ENCODE results near the gene SLC17A9. TPM values are rescaled to one million over a fixed set of nuclear protein-coding genes. Genes with fewer than 3 reads are reported as not detected.
"Not testable (repeated sequence)": the region's sequence is repeated elsewhere in the genome, so short reads cannot be mapped to it uniquely, and the experiment has no call there.

SLC17A9 gene
- total RNA-seq, 2 donors from 2014 or later: 9.9 to 16.3 TPM

GRCh38 chr20:62951143-62951895 lies 1.2 kb upstream of the SLC17A9 start:
- DNase-seq (ENCODE audit: low spot score): no peak
- intact Hi-C loops (cut with DNase I): no loop called here

GRCh38 chr20:62951896-62952372 lies 575 bp upstream of the SLC17A9 start:
- intact Hi-C loops (cut with DNase I): no loop called here
- DNase-seq (ENCODE audit: low spot score): no peak

GRCh38 chr20:62952968-62953838 lies 694 bp downstream of the SLC17A9 start:
- intact Hi-C loops (cut with DNase I): no loop called here
- DNase-seq (ENCODE audit: low spot score): peak; percentile 80

- intact Hi-C loops (cut with DNase I): no loop called here
Observed at GRCh38 chr20:62953839-62954703, 1.6 kb downstream of the SLC17A9 start.

GRCh38 chr20:62955519-62956386 lies 3.2 kb downstream of the SLC17A9 start:
- intact Hi-C loops (cut with DNase I): no loop called here
- peak; percentile 76 for DNase-seq (ENCODE audit: low spot score)

More at GRCh38 chr20:62953839-62954703, 1.6 kb downstream of the SLC17A9 start:
- peak; percentile 94 for DNase-seq (ENCODE audit: low spot score)

- peak; percentile 75 for DNase-seq (ENCODE audit: low spot score)
- intact Hi-C loops (cut with DNase I): no loop called here
Observed at GRCh38 chr20:62956387-62957135, 4.1 kb downstream of the SLC17A9 start.

- intact Hi-C loops (cut with DNase I): no loop called here
- DNase-seq (ENCODE audit: low spot score): peak; percentile 76
Observed at GRCh38 chr20:62957136-62958117, 4.9 kb downstream of the SLC17A9 start.

- peak; percentile 72 for DNase-seq (ENCODE audit: low spot score)
- intact Hi-C loops (cut with DNase I): no loop called here
Observed at GRCh38 chr20:62958388-62959100, 6.0 kb downstream of the SLC17A9 start.

GRCh38 chr20:62959101-62959971 lies 6.8 kb downstream of the SLC17A9 start:
- intact Hi-C loops (cut with DNase I): no loop called here
- peak; percentile 73 for DNase-seq (ENCODE audit: low spot score)

GRCh38 chr20:62959998-62960436 lies 7.5 kb downstream of the SLC17A9 start:
- intact Hi-C loops (cut with DNase I): no loop called here
- DNase-seq (ENCODE audit: low spot score): no peak

- DNase-seq (ENCODE audit: low spot score); intact Hi-C loops (cut with DNase I): not testable (repeated sequence)
Observed at GRCh38 chr20:62960446-62961309, 8.2 kb downstream of the SLC17A9 start.

GRCh38 chr20:62961310-62961783 lies 8.8 kb downstream of the SLC17A9 start:
- intact Hi-C loops (cut with DNase I): no loop called here
- DNase-seq (ENCODE audit: low spot score): no peak

- intact Hi-C loops (cut with DNase I): loop anchor here in 1 of 2 donors (2.0 kb wide), 1 partner anchor 335 kb away; no protein-coding TSS in a partner anchor
- no peak for DNase-seq (ENCODE audit: low spot score)
Observed at GRCh38 chr20:62961799-62962198, 9.3 kb downstream of the SLC17A9 start.
